Measurements from ENCODE around the gene SCFD2.
"Not testable (repeated sequence)": the region's sequence is repeated elsewhere in the genome, so short reads cannot be mapped to it uniquely, and the experiment has no call there.

SCFD2 gene

GRCh38 chr4:53037892-53038291 is 328.0 kb downstream of the SCFD2 start:
- peaks cover 22% of the 10 kb centered on the region for H3K4me1 Mint-ChIP-seq
- no peaks in the 10 kb centered on the region for H3K27me3 Mint-ChIP-seq (ENCODE audit: low read depth)
- peak overlapping the region in 2 of 3 experiments; percentile 45 to 66 for H3K27ac Mint-ChIP-seq
- H3K4me3 Mint-ChIP-seq = no peak overlapping the region
- H3K36me3 Mint-ChIP-seq (ENCODE audit: low read depth) = peaks cover 20% of the 10 kb centered on the region
- peaks cover 27% of the 10 kb centered on the region for H3K9me3 Mint-ChIP-seq
- no peak for TF ChIP-seq CTCF (IDR thresholded peaks at IDR 0.05; ENCODE audit: unreplicated experiment in 3 of 3)

DNA sequence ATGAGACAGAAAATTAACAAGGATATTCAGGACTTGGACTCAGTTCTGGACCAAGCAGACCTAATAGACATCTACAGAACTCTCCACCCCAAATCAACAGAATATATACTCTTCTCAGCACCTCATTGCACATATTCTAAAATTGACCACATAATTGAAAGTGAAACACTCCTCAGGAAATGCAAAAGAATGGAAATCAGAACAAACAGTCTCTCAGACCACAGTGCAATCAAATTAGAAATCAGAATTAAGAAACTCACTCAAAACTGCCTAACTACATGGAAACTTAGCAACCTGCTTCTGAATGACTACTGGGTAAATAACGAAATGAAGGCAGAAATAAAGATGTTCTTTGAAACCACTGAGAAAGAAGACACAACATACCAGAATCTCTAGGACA is 333.0 kb downstream of the SCFD2 start:
- Mint-ChIP-seq H3K9me3 (peaks cover 37% of the 10 kb centered on the region), H3K36me3 (ENCODE audit: low read depth) (peaks cover 23% of the 10 kb centered on the region)
- H3K4me3 Mint-ChIP-seq; H3K4me1 Mint-ChIP-seq; H3K27ac Mint-ChIP-seq; H3K27me3 Mint-ChIP-seq (ENCODE audit: low read depth): not testable (repeated sequence)

DNA sequence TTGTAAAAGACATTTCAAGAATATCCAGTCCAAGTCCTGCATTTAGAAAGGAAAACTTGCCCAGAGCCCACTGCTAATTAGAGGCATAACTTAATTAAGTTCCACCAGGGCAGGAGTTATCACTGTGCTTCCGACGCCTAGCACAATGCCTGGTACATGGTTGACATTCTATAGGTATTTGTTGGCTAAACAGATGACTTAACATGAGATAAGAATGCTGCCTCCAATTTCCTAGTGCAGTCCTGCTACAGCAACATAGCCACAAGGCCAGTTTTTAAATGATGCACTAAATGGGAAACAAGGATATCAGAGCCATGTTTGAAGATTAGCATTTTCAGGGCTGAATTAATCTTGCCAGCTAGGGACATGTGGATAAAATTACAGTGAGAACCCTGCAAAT is 339.6 kb downstream of the SCFD2 start:
- Mint-ChIP-seq H3K27ac (no peak overlapping the region), H3K36me3 (ENCODE audit: low read depth) (no peaks in the 10 kb centered on the region), H3K27me3 (ENCODE audit: low read depth) (peaks cover 4% of the 10 kb centered on the region), H3K9me3 (no peaks in the 10 kb centered on the region), H3K4me1 (peaks cover 30% of the 10 kb centered on the region), H3K4me3 (no peak overlapping the region)
- TF ChIP-seq CTCF (IDR thresholded peaks at IDR 0.05; ENCODE audit: unreplicated experiment in 3 of 3) = no peak

DNA sequence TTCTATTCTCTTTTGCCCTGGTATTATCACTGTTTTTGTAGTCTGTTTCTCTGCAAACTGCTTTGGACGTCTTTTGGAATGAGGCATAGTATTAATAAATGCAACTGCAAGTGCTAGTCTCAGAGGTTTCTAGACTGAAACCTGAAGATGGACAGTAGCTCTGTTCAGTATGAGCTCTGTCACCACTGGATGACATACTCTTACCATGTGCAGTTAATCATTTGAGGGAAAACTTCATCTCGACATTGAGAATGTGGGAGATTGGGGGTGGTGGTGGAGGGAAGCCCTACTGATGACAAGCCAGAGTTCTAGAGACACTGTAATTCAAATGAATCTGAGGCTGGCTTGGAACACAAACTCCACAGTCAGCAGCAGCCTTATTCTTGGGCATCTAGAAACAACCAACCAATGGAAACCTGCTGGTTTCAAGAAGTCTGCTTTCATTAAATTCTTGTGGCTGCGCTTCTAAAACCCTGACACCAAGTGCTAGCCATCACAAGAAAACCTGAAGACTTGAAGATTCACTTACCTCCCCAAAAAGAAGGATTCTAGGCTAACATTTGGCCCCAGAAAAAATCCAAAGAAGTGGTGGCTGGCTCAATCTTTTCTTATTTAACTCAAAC is 342.1 kb downstream of the SCFD2 start:
- H3K4me1 Mint-ChIP-seq = peaks cover 44% of the 10 kb centered on the region
- peaks cover 4% of the 10 kb centered on the region for H3K27me3 Mint-ChIP-seq (ENCODE audit: low read depth)
- H3K27ac Mint-ChIP-seq = peak overlapping the region; percentile 91 to 93 (median 93)
- no peak overlapping the region for H3K4me3 Mint-ChIP-seq
- no peaks in the 10 kb centered on the region for H3K9me3 Mint-ChIP-seq
- TF ChIP-seq CTCF (IDR thresholded peaks at IDR 0.05; ENCODE audit: unreplicated experiment in 3 of 3) = no peak
- no peaks in the 10 kb centered on the region for H3K36me3 Mint-ChIP-seq (ENCODE audit: low read depth)

- TF ChIP-seq CTCF (IDR thresholded peaks at IDR 0.05; ENCODE audit: unreplicated experiment in 3 of 3) = no peak
- no peak overlapping the region for H3K4me3 Mint-ChIP-seq
These were observed 343.3 kb downstream of the SCFD2 start for GRCh38 chr4:53022513-53023100.

GRCh38 chr4:53021754-53022512 is 343.9 kb downstream of the SCFD2 start:
- no peak for TF ChIP-seq CTCF (IDR thresholded peaks at IDR 0.05; ENCODE audit: unreplicated experiment in 3 of 3)
- H3K27me3 Mint-ChIP-seq (ENCODE audit: low read depth) = peaks cover under 1% of the 10 kb centered on the region
- H3K27ac Mint-ChIP-seq = peak overlapping the region; percentile 91 to 93 (median 93)
- no peaks in the 10 kb centered on the region for H3K36me3 Mint-ChIP-seq (ENCODE audit: low read depth)
- no peak overlapping the region for H3K4me3 Mint-ChIP-seq
- H3K4me1 Mint-ChIP-seq = peaks cover 54% of the 10 kb centered on the region
- no peaks in the 10 kb centered on the region for H3K9me3 Mint-ChIP-seq

More at GRCh38 chr4:53022513-53023100, 343.3 kb downstream of the SCFD2 start:
- peaks cover 4% of the 10 kb centered on the region for H3K27me3 Mint-ChIP-seq (ENCODE audit: low read depth)
- peak overlapping the region; percentile 91 to 93 (median 93) for H3K27ac Mint-ChIP-seq
- H3K4me1 Mint-ChIP-seq = peaks cover 52% of the 10 kb centered on the region
- no peaks in the 10 kb centered on the region for H3K36me3 Mint-ChIP-seq (ENCODE audit: low read depth)
- H3K9me3 Mint-ChIP-seq = no peaks in the 10 kb centered on the region

Data from nephron (organoid).